ENCODE results near the gene IL4I1.

DNA sequence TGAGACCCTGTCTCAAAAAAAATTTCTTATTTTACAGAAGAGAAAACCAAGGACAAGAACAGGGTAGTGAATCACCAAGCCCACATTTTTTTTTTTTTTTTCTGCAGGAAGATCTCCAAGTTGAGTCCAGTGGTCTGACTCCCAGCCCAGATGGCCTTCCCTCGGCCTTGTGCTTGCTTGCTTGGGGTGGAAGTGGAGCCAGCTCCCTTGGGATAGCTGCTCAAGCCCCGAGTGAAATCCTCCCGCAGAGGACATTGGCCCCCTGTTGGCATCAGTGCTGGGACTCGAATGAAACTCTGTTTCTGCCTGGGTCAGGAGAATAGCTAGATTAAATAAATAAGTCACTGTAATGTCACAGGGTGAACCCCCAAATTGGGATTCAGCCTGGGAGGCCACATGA is 42.0 kb upstream of the IL4I1 start:
- no peak for TF ChIP-seq CTCF (IDR thresholded peaks at IDR 0.05)
- no peak for TF ChIP-seq POLR2AphosphoS5 (IDR thresholded peaks at IDR 0.05)
- TF ChIP-seq POLR2A (IDR thresholded peaks at IDR 0.05; ENCODE audit: low read depth), result no peak
- TF ChIP-seq EP300 (IDR thresholded peaks at IDR 0.05), result no peak

Measured in esophagus muscularis mucosa (tissue), 4 donors.